ENCODE data around the gene C1QTNF12.
A peak's percentile ranks its signal among the peaks of the same experiment; 100 is the strongest.

Gene C1QTNF12

DNA sequence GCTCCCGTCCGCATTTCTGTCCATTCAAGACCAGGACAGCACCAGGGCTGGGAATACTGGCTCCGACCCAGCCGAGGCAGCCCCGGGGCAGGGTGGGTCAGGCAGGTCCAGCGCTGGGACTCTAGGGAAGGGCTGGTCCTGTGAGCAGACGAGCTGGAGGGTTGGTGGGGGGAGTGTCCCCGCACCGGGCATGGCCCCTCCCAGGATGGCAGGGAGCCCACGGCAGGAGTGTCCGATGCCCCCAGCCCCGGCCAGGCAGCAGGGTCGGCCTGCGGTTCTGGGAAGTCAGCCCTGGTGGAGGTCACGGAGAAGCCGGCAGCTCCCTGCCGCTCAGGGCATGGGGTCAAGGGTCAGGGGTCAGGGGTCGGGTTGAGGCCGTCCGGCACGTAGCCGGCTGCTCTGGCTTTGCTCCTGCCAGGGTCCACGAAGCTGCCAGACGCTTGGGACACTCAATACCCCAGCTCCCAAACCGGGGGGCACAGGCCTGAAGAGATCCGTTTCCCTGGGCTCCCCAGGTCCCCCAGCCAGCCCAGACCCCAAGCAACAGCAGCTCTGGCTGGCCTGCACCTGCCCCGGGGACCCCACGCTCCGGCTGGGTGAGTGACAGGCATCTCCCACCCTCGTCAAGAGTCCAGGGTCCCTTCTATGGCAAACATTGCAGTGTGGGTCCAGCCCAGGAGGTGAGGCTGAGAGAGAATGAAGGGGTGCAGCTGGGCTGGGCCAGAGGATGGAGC lies 6.7 kb downstream of the C1QTNF12 start:
- no peak for DNase-seq

- DNase-seq = no peak
Measured at GRCh38 chr1:1239227-1239613, 7.3 kb downstream of the C1QTNF12 start.

DNA sequence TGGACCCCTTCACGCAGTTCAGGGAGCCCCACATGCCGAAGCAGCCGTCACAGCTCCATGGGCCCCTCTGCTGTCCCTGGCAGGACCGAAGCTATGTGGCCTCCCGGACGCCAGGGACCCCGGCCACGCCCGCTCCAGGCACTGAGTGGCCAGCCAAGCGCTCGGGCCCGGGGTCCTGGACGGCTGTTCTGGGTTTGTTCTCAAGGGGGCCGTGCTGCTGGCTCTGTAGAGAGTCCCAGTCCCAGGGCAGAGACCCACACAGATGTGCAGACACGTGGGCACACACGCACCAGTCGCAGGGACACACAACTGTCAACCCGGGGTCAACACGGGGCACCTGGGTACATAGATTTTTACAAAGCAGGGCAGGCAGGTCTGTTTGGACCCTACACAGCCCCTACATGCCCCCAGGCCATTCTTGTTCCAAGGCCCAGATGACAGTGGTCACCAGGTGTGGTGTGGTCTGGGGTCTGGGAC lies 7.8 kb downstream of the C1QTNF12 start:
- no peak for DNase-seq

- no peak for DNase-seq
Measured at GRCh38 chr1:1237874-1238701, 8.4 kb downstream of the C1QTNF12 start.

DNA sequence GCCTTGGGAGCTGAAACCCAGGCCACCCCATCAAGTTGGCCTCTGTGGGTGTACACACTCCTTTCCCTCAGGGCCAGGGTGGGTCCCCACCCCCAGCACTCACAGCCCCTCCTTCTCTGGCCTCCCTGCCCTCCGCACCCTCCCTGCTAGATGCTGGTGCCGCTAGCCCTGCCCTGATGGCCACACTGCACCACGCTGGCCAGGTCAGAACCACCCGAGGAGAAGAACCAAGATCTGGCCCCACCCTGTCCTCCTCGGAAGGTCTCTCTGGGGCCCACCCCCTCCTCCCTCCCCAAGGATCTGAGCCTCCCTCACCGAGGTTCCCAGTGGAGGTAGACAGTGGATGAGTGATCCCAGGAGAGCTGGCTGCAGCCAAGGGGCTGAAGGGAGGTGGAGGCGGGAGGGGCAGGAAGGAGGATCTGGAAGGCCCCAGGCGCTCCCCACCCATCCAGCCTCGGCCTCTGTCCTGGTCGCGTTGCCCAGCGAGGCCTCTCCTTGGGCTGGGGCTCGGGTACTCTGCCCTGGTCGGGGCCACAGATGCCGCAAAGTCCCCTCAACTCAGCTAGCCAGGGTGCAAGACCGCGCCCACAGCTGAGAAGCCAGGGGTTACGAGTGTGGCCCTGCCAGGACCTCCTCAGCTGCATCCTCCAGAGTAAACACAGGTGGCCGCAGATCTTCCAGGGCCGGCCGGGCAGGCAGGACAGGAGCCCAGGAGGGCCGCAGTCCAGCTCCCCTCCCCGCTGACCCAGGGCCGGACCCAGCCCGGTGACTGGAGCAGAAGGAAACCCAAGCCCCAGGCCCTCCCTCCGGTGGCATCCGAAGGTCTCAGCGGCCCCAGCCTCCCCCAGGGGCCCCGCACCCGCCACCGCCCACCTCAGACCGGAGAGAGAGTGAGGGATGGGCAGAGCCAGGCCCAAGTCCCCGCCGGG lies 9.3 kb downstream of the C1QTNF12 start:
- DNase-seq = no peak

DNA sequence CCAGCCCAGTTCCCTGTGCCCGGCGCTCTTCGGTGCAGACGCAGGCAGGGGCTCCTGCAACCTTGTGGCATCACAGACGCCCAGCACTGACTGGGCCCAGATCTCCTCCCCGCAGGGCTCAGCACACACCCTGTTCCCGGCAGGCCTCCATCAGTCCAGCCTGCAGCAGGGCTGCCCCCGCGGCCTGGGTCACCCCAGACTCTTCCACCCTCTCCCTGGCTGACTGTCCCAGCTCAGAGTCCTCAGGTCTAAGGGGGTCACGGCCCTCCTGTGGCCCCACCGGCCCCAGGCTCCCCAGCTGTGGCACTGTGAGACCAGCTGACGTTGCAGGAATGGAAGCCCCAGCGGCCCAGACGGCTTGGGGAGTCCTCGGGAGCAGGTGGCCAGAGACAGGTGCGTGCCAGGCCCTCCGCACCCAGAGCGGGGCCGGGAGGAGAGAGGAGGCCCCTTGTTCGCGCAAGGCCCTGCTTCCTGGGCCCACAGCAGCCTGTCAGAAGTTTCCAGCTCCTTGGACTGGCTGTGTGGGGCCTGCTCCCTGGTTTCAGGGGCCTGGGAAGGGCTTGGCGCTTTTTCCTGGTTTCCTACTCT lies 10.3 kb downstream of the C1QTNF12 start:
- no peak for DNase-seq

DNA sequence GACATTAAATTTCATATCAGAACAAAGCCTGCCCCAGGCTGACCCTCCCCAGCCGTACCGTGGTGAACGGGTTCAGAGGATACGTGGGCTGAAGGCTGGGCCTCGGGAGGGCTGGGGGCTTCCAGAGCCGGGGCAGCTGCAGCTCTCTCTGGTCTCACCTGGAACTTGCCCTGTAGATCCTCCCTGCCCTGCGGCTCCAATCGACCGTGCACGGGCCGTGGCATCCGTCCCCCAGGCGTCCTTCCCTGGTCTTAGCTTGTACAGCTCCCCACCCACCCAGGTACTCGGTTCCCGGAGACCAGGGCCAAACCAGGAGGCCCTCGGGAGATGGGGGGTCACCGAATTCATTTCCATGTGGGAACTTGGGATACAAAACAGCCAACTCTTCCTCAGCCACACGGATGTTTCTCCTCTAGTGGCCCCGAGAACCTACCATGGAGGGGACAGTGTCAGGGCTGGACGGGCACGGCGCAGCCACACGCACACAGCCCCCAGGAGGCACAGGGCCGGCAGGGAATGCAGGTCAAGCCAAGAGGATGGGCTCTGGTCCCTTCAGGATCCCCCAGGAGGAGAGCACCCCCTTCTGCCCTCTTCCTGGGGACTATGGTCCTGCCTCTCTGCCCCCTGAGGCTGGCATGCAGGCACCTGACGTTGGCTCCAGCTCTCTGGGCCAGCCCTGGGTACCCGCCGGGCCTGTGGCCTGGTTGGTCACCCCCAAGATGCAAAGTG lies 11.3 kb downstream of the C1QTNF12 start:
- no peak for DNase-seq

DNA sequence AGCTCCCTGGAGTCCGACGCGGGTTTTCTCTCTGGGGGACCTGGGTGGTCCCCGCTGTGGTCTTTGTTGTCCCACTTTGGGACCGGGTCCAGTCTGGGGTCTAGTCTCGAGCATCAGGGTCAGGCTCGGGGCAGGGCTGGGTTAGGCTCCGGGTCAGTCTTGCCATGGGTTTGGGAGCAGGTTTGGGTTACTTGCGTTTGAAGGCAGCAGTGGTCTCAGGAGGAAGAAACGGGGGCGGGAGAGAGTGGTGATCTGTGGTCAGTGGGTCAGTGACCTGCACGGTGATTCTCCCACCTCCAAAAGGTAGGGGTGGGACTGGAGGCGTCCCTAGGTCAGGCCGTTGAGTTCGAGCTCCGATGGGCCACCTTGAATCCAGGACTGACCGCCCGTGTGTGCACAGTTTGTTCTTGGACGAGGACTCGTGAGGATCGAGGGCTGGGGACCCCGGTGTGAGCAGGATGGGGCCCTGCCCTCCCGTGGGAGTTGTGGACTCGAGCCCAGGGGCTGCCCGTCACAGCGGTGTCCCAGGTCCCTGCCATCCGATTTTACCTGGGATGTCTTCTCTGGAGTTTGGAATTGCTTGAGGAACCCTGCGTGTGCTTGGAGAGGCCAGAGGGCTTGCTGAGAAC lies 12.2 kb downstream of the C1QTNF12 start:
- no peak for DNase-seq

DNA sequence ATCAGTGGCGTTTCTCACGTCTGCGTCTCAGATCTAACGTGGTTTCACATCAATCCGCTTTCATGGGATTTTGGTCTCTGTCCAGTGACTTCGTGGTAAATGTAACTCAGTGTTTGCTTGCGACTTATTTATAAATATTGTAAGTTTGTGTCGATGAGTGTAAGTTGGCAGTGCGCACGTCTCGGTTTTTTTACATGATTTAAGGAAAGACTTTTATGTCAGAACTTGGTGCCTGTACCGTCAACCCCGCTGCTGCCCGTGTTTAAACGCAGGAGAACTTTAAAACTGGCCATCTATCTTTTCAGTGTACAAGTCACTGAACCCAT lies 13.0 kb downstream of the C1QTNF12 start:
- DNase-seq = no peak

DNA sequence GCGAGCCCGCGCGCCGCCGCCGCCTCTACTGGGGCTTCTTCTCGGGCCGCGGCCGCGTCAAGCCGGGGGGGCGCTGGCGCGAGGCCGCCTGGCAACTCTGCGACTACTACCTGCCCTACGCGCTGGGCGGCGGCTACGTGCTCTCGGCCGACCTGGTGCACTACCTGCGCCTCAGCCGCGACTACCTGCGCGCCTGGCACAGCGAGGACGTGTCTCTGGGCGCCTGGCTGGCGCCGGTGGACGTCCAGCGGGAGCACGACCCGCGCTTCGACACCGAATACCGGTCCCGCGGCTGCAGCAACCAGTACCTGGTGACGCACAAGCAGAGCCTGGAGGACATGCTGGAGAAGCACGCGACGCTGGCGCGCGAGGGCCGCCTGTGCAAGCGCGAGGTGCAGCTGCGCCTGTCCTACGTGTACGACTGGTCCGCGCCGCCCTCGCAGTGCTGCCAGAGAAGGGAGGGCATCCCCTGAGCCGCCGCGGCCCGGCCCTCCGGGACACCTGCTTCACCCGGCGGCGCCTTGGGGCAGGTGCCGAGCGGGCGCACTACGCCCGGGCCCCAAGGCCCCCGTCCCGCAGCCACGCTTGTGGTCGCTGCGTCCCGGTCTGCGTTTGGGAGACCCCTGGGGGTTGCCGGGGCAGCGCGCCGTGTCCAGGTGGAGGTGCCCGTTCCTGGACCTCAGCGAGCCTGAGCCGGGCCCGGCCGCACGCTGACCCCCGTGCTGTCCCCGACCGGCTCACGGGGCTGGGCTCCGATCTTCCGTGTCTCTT lies 13.5 kb downstream of the C1QTNF12 start:
- no peak for DNase-seq

- no peak for DNase-seq
Measured at GRCh38 chr1:1232208-1232795, 14.2 kb downstream of the C1QTNF12 start, which contains the start of gene B3GALT6. Gene B3GALT6 (plus strand): TSS chr1:1232237. CDS start chr1:1232279, 42 bp downstream.

- DNase-seq = peak; percentile 95
Measured at GRCh38 chr1:1231400-1232207, 14.9 kb downstream of the C1QTNF12 start, which contains the start of gene SDF4. Gene SDF4 (minus strand): TSS chr1:1232001. CDS start chr1:1228772, 3,229 bp downstream.

DNA sequence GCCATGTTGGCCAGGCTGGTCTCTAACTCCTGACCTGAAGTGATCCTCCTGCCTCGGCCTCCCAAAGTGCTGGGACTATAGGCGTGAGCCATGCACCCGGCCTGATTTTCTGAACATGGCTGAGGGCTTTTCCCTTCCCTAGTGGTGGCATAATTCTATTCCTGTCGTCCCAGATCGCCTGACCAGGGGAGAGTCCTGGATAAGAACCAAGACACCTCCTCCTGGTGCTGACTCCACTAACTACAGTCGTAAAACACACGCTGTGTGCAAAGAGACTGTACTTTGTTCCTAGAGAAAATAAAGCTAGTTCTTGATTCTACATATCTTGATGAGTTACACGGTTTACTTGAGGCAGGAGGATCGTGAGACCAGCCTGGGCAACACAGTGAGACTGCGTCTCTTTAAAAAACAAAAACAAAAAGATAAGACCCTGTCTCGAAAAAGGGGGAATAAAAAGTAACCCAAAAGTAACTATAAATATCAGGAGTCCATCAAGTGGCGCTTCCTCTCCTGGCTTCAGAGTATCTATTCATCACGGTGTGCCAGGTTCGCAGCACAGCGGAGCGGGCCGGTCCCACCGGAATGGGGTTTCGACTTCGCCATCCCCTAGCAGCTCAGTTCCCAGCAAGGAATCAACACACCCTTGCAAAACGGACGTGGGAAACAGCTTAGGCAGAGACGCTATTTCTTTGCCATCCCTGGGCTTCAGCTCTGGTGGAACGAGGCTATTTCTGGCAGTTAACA lies 15.7 kb downstream of the C1QTNF12 start:
- no peak for DNase-seq

- no peak for DNase-seq
Measured at GRCh38 chr1:1229770-1230169, 16.8 kb downstream of the C1QTNF12 start.

DNA sequence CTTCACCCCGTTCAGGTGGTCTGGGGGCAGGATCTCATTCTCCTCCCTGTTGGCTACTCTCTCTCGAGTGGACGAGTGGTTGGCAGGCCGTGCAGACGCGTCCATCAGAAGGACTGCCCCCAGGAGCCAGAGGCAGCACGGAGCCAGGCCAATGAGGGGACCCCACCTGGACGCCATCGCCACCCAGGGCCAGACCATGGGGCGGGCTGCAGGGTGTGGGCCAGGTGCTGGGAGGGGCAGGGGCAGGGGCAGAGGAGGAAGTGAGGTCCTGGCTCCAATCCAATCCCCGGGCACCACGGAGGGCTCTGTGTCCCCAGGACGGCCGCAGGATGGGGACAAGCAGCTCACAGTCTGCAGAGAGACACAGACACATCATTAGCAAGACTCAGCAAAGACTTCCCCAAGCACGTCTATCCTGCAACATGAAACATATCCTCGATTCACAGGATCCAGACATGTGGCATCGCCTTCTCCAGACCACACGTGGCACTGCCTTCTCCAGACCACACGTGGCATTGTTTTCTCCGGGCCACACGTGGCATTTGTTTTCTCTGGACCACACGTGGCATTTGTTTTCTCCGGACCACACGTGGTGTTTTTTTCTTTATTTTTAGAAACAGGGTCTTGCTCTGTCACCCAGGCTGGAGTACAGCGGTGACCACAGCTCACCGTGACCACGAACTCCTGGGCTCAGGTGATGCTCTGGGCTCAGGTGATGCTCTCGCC lies 17.8 kb downstream of the C1QTNF12 start:
- no peak for DNase-seq

DNA sequence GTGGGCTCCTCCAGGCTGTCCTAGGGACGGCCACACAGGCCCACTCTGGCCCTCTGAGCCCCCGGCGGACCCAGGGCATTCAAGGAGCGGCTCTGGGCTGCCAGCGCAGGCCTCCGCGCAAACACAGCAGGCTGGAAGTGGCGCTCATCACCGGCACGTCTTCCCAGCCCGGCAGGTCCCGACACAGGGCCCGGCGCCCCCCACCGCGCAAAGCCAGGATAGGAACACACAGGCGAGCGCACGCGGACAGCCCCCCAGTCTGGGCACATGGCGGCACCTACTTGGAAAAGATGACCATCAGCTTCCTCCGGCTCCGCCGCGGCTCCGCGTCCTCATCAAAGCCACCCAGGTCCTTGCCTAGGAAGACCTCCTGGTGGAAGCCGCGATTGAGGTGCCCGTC lies 18.3 kb downstream of the C1QTNF12 start:
- no peak for DNase-seq

GRCh38 chr1:1227386-1227785 lies 19.1 kb downstream of the C1QTNF12 start:
- DNase-seq = no peak
